Measurements from ENCODE around the gene PLCH2.

The PLCH2 gene

GRCh38 chr1:2449636-2450454 lies 26.2 kb upstream of the PLCH2 start:
- H3K79me2 ChIP-seq (ENCODE audit: control insufficient read depth, low read length) = no peaks in the 10 kb centered on the region
- H3K9me3 ChIP-seq (ENCODE audit: control insufficient read depth, insufficient read depth, low read length) = no peaks in the 10 kb centered on the region
- H3F3A ChIP-seq (ENCODE audit: control insufficient read depth, insufficient read depth) = no peaks in the 10 kb centered on the region
- H3K4me2 ChIP-seq (ENCODE audit: low read length) = no peak overlapping the region
- TF ChIP-seq EZH2phosphoT487 (IDR thresholded peaks at IDR 0.05; ENCODE audit: borderline replicate concordance, low read length) (no peak), CTCF (IDR thresholded peaks at IDR 0.05; ENCODE audit: low read depth, low read length, poor library complexity, severe bottlenecking) (no peak)
- no peak overlapping the region for H3K4me3 ChIP-seq (ENCODE audit: low read length)
- H3K36me3 ChIP-seq (ENCODE audit: control insufficient read depth, low read length) = no peaks in the 10 kb centered on the region
- no peaks in the 10 kb centered on the region for H4K20me1 ChIP-seq (ENCODE audit: control insufficient read depth, insufficient read depth, low read depth, low read length)
- H3K4me1 ChIP-seq (ENCODE audit: control insufficient read depth, low read length) = no peaks in the 10 kb centered on the region
- H3K27me3 ChIP-seq (ENCODE audit: control insufficient read depth, low read length) = no peaks in the 10 kb centered on the region
- no peak overlapping the region for H3K27ac ChIP-seq (ENCODE audit: low read depth, low read length)
- no peaks in the 10 kb centered on the region for H3K9me2 ChIP-seq (replicated peaks; ENCODE audit: control insufficient read depth, low read length)

- no peak overlapping the region for H3K27ac ChIP-seq (ENCODE audit: low read depth, low read length)
- no peaks in the 10 kb centered on the region for H3K4me1 ChIP-seq (ENCODE audit: control insufficient read depth, low read length)
- TF ChIP-seq CTCF (IDR thresholded peaks at IDR 0.05; ENCODE audit: low read depth, low read length, poor library complexity, severe bottlenecking) = no peak
- no peak for TF ChIP-seq EZH2phosphoT487 (IDR thresholded peaks at IDR 0.05; ENCODE audit: borderline replicate concordance, low read length)
Observed at GRCh38 chr1:2451741-2452140, 24.3 kb upstream of the PLCH2 start.

GRCh38 chr1:2452201-2452931 lies 23.7 kb upstream of the PLCH2 start:
- H3K4me1 ChIP-seq (ENCODE audit: control insufficient read depth, low read length) = no peaks in the 10 kb centered on the region
- no peaks in the 10 kb centered on the region for H3K27me3 ChIP-seq (ENCODE audit: control insufficient read depth, low read length)
- no peaks in the 10 kb centered on the region for H3K9me2 ChIP-seq (replicated peaks; ENCODE audit: control insufficient read depth, low read length)
- no peak for TF ChIP-seq CTCF (IDR thresholded peaks at IDR 0.05; ENCODE audit: low read depth, low read length, poor library complexity, severe bottlenecking)
- no peak for TF ChIP-seq EZH2phosphoT487 (IDR thresholded peaks at IDR 0.05; ENCODE audit: borderline replicate concordance, low read length)
- H3K9me3 ChIP-seq (ENCODE audit: control insufficient read depth, insufficient read depth, low read length) = no peaks in the 10 kb centered on the region
- H4K20me1 ChIP-seq (ENCODE audit: control insufficient read depth, insufficient read depth, low read depth, low read length) = no peaks in the 10 kb centered on the region
- H3K4me3 ChIP-seq (ENCODE audit: low read length) = no peak overlapping the region
- H3F3A ChIP-seq (ENCODE audit: control insufficient read depth, insufficient read depth) = no peaks in the 10 kb centered on the region
- H3K27ac ChIP-seq (ENCODE audit: low read depth, low read length) = no peak overlapping the region
- no peaks in the 10 kb centered on the region for H3K79me2 ChIP-seq (ENCODE audit: control insufficient read depth, low read length)
- H3K4me2 ChIP-seq (ENCODE audit: low read length) = no peak overlapping the region
- H3K36me3 ChIP-seq (ENCODE audit: control insufficient read depth, low read length) = no peaks in the 10 kb centered on the region

More at GRCh38 chr1:2451741-2452140, 24.3 kb upstream of the PLCH2 start:
- Histone ChIP-seq H4K20me1 (ENCODE audit: control insufficient read depth, insufficient read depth, low read depth, low read length) (no peaks in the 10 kb centered on the region), H3K27me3 (ENCODE audit: control insufficient read depth, low read length) (no peaks in the 10 kb centered on the region), H3F3A (ENCODE audit: control insufficient read depth, insufficient read depth) (no peaks in the 10 kb centered on the region), H3K4me2 (ENCODE audit: low read length) (no peak overlapping the region), H3K36me3 (ENCODE audit: control insufficient read depth, low read length) (no peaks in the 10 kb centered on the region), H3K9me3 (ENCODE audit: control insufficient read depth, insufficient read depth, low read length) (no peaks in the 10 kb centered on the region), H3K9me2 (replicated peaks; ENCODE audit: control insufficient read depth, low read length) (no peaks in the 10 kb centered on the region), H3K79me2 (ENCODE audit: control insufficient read depth, low read length) (no peaks in the 10 kb centered on the region), H3K4me3 (ENCODE audit: low read length) (no peak overlapping the region)

Data from DOHH2 (cell line).